Stimulated activated CD4-positive, alpha-beta T cell treated with anti-CD3 and anti-CD28 coated beads, Interleukin-15, amount 100 ng/mL, for 24 hours (primary cell): ENCODE results near the gene PACS2.
A peak's percentile ranks its signal among the peaks of the same experiment; 100 is the strongest.
"Not testable (repeated sequence)": the region's sequence is repeated elsewhere in the genome, so short reads cannot be mapped to it uniquely, and the experiment has no call there.

Source experiments
- DNase-seq: peaks from one replicate; pipeline ENCODE4 v3.0.0-alpha.2; 2020

The PACS2 gene

DNA sequence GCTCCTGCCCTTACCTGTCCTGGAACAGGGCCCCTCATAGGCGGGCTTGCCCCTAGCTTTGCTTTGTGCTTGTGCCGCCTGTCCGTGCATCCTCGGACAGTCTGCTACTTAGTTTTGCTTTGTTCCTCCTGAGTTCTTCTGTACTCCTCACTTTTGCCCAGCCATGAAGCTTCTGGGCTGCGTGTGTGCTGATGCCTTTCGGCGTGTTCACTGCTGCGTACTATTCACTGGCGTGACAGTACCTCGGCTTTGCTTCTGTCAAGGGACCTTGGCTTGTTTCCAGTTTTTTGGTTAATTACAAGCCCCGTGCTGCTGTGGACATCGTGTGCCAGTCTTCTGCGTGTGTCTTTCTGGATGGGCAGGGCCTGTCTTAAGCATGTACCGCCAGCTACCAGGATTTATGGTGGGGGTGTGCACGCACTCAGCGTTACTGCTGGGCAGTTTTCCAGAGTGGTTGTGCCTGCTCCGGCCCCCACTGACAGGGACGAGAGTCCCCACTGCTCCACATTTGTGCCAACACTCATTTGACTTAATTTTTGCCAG, 2.5 kb downstream of the PACS2 start:
- DNase-seq, result no peak

DNA sequence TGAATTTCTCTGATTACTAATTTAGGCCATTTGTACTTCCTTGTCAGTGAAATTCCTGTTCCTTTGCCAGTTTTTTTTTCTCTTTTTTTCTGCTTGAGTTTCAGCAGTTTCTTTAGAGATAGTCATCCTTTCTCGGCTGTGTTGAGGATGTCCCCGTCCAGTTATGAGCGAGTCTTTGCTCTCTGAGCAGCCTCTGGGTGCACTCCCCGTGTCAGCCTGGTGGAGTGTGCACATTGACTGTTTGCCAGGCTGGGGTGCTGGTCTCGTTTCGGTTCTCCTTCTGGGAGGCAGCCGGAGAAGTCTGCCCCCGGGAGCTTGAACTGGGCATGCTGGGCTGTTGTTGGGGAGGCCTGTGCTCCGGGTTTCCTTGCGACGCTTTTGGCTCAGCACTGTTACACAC, 3.0 kb downstream of the PACS2 start:
- peak; percentile 32 for DNase-seq

GRCh38 chr14:105322791-105323556, 8.4 kb downstream of the PACS2 start:
- no peak for DNase-seq

- DNase-seq, result no peak
These were observed 9.1 kb downstream of the PACS2 start for GRCh38 chr14:105323663-105324062.

- no peak for DNase-seq
These were observed 9.7 kb downstream of the PACS2 start for GRCh38 chr14:105324080-105324778.

DNA sequence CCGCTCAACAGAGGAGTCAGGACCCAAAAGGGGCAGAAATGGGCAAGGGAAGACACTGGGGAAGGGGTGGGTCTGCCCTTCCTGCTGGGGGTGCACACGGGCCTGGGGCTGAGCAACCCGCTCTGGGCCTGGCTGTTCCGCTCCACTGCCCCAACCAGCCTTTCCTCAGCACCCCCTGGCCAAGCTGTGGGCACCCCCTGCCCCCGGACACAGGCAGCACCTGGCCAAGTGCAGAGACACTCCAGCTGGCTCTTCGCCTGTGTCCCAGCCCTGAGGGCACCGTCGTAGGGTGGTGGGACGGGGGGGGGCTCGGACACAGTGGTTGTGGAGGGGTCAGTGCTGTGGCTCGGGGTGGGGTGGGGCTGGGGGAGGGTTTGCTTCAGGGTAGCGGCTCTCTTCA, 10.3 kb downstream of the PACS2 start:
- DNase-seq, result no peak

DNA sequence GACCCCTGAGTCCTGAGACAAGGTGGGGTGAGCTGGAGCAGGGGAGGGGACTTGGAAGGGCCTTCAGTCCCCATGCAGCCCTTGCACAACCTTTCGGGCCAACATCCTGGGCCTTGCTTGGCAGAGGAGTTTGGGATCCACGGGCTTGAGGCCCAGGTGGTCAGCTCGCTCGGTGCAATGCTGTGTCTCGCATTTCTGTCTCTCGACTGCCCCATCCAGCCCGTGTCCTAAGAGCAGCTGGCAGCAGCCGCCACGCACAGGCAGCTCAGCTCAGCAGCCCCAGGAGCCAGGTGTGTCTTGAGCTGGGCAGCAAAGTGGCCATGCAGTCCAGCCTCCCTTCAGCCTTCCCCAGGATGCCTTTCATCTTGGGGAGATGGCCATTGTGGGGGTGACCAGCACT, 10.8 kb downstream of the PACS2 start:
- no peak for DNase-seq

DNA sequence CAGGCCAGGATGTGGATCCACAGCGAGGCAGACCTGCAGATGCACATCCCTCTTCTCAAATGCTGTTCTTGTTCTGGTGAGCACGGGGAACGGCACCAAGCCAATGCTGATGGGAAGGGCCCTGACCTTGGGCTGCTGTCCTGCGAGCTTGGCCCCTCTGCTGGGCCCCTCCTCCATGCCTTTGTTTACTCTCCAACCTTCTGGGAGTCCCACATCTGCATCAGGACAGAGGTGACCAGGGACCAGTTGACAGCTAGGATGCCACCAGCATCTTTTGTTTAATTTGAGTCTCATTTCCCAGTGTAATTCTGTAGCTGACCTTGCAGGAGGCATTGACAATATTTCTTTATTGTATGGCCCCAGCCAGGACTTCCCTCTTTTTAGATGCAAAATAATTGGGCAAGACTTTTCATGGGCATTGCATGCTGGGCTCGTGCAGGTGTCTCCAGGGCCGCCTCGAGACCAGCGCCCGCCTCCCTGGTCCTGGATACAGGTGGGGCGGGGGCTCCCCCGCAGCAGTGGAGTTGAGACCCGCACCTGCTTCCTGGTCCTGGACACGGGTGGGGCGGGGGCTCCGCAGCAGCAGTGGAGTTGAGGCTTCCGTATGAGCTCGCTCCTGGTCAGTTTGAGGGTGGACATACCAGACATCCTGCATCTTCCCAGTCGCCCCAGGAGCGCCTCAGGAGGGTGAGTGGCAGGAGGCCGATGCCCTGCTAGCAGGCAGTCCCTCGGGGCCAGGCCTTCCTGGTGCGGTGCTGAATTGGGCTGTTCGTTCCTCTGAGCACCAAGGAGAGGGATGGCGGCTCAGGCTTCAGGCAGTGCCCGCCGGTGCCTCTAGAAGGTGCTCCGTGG, 11.4 kb downstream of the PACS2 start:
- no peak for DNase-seq

GRCh38 chr14:105326568-105326867, 12.0 kb downstream of the PACS2 start:
- no peak for DNase-seq

- no peak for DNase-seq
These were observed 12.5 kb downstream of the PACS2 start for GRCh38 chr14:105326891-105327694.

DNA sequence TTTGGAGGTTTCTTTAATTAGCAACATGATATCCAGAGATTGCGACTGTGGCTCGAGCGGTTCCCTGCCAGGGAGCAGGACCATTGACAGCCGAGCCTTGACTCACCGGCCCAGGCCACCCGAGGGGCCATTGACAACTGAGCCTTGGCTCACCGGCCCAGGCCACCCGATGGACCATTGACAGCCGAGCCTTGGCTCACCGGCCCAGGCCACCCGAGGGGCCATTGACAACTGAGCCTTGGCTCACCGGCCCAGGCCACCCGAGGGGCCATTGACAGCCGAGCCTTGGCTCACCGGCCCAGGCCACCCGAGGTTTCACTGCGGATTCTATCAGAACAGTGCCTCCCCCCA, 13.1 kb downstream of the PACS2 start:
- DNase-seq, result not testable (repeated sequence)

- no peak for DNase-seq
These were observed 13.6 kb downstream of the PACS2 start for GRCh38 chr14:105328070-105328677.

DNA sequence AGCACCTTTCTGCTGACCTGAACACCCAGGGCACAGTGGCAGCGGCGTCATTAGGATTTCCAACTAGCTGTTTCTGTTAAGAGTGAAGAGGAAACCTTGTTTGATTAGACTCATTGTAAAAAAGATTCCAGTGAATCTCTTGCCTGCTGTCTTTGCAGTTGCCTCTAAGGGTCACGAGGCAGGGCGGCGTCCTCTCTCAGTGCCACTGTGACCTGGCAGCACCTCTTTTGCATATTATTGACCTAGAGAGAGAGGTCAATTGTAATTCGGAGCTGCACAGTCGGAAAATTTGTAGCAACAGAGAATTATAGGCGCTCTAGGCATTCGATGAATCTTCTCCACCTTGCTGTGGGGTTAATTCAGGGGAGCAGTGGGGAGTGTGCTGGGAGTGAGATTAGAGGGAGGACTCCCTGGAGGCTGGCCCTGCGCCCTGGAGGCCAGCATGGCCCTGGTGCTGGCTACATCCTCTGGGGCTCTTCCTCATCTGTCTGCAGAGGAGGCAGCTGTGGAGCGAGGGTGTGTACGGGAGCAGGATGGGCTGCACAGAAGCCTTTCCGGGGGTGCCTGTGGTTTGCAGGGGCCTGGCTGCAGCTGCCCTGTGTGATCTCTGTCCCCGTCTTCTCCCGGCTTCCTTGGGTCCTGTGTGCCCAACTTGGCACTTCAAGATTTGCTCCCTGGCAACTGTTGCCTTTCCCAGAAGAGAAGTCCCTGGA, 14.3 kb downstream of the PACS2 start:
- DNase-seq, result no peak

DNA sequence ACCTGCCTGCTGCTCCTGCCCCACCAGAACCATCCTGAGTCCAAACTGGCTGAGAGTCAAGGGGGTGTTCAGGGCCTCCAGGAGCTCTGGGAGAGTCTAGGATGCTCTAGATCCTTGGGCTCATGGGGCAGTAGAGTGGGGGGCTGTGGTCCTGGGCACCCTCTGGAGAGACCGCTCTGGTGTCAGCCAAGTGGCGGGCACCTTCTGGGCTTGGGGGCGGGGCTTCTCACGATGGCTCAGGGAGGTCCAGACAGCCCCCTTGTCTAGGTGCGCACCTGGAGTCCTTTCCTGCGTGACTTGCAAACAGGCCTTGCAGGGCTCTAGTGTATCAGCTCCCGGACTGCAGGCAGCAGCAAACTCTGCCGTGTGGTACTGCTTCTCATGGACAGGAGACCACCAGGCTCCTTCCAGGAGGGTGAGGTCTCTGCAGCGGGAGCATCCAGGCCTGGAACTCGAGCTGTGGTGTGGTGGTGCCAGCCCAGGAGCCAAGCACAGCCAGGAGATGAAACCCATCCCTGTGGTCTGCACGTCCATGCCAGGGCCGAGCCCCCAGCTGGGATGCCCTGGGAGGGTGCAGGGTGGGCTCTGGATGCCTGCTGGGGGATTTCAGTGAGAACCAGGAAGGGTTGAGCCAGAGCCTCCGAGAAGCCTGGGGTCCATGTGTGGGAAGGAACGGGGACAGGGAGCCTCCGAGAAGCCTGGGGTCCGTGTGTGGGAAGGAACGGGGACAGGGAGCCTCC, 15.0 kb downstream of the PACS2 start:
- no peak for DNase-seq

DNA sequence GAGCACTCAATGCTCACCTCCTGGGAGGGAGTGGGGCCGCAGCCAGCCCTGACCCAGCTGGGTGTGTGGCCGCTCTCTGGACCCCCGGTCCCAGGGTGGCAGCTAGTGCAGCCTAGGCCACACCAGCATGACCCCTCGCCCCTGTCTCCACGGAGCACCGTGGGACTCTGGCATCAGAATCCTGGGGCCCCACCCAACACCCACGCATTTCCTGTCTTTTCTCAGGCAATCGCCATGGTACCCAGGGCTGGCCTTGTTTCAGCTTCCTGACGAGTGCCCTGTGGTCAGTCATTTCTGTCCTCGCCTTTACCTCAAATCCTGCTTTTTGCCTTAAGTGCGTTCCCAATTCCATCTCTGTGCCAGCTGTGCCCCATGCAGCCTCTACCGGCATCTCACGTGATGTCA, 15.9 kb downstream of the PACS2 start:
- peak; percentile 32 for DNase-seq

DNA sequence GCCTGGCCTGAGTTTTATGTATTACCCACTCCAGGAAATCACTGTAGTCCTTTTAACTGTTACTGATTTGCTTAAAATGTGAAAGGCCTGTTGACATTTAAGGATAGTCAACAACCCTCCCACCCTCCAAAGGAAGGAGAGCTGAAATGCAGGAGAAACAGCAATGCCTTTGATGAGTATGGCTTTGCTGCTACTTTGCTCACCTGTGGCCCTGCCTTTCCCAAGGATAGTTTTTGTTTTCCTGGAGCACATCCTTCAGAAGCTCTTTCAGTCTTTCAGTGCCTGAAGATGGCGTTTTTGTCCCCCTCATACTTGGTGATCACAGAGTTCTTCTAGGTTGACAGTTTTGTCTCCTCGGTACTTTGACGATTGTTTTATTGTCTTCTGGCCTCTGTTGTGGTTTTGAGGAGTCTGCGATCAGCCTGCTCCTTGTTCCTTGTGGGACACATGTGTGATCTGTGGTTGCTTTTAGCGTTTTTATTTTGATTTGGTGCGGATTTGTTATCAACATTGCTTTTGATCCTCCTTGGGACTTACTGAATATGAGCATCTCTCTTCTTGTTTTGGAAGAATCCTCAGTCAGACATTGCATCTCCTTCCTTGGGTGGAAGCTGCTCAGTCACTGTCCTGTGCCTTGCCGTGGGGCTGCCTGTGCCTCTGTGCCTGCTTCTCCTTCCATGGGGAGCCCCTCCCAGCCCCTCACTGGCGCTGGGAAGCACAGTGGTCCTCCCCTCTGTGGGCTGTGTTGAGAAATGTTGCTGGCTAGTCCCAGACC, 17.2 kb downstream of the PACS2 start:
- no peak for DNase-seq

GRCh38 chr14:105332350-105332874, 17.9 kb downstream of the PACS2 start:
- DNase-seq, result no peak

DNA sequence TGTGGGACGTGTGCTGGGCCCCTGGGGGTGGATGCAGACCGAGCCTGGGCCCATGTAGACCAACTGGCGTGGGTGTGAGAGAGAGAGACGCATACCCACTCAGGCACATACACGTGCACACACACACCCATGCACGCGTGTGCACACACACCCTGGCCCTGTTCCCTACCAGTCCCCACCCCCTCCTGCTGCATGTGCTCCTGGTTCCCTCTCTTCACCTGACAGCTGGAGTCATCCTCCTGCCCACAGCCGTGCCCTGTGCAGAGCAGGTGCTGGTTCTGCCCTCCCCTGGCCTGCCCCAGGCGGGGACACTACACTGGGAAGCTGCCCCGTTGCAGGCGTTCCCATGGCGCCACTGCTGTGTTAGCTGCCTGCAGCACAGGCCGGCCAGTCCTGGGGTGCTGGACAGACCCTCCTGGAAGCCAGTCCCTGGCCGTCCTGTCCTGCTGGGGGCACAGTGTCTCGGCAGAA, 18.5 kb downstream of the PACS2 start:
- no peak for DNase-seq

DNA sequence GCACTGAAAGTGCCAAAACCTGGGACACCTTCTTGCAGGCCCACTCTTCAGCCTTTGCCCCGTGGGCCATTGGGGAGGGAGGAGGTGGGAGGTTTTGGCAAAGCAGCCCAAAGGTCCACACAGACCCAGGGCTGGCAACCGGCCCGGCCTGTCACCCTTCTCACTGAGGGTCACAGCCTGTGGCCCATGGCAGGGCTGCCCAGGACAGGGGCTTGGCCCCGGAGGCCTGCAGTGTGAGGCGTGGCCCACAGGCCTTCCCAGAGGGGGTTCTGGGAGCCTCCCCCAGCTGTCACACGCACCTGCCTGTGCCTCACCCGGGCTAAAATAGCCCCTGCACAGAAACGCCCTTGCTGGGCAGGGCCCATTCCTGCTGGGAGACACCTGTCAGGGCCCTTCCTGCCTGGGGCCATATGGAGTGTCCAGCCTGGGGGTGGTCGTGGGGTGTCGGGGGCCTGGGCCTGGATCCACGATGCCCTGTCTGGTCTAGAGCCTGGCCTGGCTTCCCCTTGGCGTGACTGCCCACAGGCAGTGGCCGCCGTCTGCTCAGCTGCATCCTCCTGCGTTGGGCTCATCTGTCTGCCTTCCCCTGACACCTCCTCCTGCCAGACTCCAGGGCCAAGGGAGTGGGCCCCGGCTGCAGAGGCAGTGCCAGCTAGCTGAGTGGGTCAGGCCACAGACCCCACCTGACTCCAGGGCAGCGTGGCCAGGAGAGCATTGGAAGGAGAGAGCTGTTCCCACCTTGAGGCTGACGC, 19.2 kb downstream of the PACS2 start:
- DNase-seq, result no peak
